HG02610 (cell line): Measurements from ENCODE around the gene DCAF7.

Experiments used
- ATAC-seq: cut with Tn5 transposase; IDR thresholded peaks from one replicate; pipeline ENCODE4 v1.9.1; 2021; ENCODE audit warnings: mild to moderate bottlenecking, moderate library complexity; ENCODE audit not compliant: unreplicated experiment

The DCAF7 gene

DNA sequence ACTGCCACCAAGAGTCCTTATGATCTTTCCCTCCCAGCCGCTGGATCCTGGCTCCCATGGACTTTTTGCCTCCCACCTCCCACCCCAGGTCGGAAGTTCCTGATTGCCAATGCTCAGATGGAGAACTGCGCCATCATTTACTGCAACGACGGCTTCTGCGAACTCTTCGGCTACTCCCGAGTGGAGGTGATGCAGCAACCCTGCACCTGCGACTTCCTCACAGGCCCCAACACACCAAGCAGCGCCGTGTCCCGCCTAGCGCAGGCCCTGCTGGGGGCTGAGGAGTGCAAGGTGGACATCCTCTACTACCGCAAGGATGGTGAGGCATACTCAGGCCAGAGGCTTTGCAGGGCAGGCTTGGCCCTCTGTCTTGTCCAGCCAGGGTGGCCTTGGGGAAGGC, 26.2 kb upstream of the DCAF7 start:
- no peak for ATAC-seq

DNA sequence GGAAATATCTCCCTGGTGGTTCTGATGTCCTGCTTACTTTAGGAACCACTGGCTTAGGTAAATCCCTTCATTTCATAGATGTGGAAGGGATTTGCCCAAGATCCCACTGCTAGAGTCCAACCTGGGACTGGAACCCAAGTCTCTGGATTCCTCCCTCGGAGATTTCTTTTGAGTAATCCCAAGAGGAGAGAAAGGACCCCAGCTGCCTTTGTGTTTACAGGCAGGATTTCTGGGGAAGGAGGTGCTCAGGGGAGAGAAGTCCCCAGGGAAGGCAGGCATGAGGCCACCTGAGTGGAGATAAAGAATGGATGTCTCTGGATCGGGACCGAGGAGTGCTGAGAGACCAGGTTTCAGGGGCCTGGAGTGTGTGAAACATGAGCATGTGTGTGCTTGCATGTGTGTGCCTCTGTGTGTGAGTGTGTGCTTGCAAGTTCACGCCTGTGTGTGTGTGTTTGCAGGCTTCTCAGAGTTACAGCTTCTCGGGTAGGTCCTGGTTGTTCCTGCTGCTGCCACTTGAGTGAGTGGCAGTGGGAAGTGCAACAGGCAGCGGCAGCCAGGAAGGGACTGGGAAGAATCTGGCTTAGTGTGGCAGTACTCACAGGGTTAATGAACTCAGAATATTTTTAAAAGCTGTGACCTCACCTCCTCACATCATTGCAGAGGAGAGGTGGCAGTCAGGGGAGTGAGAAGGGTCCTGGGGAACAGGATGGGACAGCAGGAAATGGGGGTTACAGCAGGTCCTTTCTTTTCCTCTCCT, 24.9 kb upstream of the DCAF7 start:
- ATAC-seq: no peak

DNA sequence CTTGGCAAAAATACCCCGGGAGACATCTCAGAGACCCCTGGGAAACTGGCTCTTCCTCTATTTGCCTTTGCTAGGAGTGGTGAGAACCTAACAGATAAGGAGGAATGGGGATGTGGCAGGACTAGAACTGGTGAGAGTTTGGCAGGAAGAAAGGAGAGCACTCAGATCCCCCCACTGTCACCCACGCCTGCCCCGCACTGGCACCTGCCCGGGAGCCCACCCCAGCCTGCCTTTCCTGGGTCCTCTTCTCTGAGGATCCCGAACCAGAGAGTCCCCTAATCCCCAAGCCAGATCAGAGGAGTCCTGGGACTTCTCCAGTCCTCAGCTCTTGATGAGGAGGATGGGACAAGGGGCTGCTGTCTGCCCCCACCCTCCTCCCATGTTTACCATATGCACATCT, 23.4 kb upstream of the DCAF7 start:
- no peak for ATAC-seq

DNA sequence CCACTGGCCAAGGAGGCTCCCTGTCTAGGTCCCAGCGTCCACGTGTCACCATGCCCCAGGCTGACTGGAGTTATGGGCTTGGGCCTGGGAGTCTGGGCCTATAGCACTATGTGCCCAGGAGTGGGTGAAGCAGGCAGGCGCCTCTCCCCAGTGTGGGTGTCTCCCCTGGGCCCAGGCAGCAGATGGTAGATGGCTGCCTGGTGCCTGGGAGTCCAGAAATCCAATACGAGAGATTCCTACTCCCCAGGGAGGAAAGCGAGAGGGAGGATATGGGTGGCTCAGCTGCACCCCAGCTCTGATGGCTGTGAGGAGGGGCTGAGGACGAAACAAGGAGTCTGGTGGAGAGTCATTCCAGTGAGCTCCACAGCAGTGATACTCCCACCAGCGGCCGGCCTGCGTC, 22.1 kb upstream of the DCAF7 start:
- no peak for ATAC-seq

DNA sequence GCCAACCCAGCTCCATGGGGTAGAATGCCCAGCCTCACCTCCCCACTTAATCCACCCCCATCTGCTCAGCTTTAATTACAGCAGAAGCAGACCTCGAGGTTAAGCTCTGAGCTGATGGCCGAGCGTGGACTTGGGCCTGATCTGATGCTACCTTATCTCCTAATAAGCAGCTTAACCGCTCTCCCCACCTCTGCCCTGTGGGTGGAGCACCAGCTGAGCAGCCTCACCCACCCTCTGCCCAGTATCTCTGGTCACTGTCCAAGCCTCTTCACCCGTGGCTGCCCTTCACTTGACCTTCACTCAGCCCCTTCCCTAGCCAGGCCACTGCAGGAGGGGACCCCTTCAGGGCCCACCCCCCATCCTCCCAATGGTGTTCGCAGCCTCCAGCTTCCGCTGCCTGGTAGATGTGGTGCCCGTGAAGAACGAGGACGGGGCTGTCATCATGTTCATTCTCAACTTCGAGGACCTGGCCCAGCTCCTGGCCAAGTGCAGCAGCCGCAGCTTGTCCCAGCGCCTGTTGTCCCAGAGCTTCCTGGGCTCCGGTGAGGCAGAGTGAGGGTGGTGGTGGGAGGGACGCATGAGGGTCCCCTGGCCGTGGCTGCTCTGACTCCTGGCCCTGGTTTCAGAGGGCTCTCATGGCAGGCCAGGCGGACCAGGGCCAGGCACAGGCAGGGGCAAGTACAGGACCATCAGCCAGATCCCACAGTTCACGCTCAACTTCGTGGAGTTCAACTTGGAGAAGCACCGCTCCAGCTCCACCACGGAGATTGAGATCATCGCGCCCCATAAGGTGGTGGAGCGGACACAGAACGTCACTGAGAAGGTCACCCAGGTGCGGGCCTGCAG, 20.3 kb upstream of the DCAF7 start:
- no peak for ATAC-seq

DNA sequence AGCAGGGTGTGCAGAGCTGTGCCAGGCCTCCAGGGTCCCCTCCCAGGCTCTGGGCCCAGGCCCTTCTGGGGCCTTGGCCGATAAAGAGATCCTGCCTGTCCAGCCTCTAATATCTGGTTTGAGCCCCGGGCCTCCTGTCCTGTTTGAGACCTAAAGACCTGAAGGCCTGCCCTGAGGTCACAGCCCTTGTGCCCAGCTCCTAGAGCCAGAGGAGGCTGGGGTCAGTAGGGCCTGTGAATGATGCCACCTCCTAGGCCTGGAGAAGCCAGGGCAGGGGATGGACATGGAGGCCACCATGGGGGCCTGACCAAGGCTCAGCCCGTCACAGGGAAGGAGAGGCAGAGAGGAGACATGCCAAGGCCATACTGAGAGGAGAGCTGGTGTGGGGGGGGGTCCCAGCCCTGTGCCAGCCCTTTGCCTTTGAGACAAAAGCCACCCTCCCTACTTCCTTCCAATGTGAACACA, 19.7 kb upstream of the DCAF7 start:
- no peak for ATAC-seq

DNA sequence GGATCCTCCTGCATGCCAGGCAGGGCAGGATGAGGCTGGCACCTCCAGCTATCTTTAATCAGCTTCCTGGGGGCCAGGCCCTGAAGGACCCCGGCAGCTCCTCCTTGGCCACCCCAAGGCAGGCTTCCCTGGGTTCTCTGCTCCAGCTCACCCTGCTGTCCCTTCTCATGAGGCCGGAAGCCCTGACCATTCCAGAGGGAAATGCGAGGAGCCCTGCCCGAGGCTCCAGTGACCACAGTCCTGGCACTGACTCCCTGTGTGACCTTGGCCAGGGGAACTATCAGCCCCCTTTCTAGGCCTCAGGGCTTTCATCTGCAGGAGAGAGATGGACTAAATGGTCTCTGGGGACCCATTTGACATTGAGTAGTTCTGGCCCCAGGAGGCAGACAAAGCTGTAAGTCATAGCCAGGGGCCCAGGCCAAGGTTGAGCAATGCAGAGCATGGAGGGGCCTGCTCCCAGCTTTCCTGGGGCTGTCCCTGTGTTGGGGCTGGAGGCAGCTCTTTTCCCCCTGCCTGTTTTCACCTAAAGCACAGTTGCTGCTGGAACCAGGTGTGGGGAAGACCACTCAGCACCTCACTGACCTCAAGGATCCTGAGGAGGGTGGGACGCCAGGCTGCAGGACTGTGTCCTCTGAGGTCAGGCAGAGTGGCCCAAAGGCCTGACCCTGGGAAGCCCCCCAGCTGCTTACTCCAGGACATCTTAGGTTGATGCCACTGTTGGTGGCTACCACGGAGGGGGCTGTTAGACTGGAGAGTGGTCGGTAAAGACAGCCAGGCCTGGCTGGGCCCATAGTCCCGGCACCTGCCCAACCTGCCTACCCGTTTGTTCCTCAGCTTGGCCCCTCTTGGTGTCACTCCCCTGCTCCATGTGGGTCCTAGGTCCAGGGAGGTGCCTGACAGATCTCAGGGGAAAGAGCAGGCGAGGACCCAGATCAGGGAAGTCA, 19.0 kb upstream of the DCAF7 start:
- ATAC-seq: no peak

DNA sequence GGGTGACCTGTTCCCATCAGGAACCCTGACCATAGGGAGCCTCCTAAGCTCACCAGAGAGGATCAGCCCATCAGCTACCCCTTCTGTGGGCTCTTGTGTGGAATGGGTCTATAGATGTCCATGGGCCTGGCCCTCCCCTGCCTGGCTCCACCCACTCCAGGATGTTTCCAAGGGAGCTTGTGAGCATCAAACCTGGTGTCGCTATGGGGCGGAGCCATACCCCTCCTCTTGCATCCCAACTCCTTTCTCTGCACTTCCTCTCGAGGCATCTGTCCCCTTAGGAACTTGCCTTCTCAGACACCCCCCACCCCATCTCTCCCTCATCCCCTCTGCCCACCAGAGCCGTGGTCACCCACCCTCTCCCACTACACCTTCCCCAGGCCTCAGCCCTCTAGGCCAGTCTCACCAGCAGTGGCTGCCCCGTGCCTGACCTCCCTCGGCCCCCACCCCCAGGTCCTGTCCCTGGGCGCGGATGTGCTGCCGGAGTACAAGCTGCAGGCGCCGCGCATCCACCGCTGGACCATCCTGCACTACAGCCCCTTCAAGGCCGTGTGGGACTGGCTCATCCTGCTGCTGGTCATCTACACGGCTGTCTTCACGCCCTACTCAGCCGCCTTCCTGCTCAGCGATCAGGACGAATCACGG, 16.7 kb upstream of the DCAF7 start:
- no peak for ATAC-seq

DNA sequence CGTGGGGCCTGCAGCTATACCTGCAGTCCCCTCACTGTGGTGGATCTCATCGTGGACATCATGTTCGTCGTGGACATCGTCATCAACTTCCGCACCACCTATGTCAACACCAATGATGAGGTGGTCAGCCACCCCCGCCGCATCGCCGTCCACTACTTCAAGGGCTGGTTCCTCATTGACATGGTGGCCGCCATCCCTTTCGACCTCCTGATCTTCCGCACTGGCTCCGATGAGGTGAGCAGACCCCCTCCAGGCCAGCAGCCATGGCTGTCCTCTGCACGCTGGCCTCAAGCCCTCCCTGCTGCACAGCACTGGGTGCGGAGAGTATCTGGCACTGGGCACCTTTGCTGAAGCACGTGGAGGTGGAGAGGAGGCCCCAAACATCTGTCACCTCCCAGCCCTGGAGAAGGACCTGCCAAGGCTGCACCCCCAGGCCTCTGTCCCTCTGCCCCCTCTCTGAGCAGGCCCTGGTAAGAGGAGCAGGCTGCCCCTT, 16.2 kb upstream of the DCAF7 start:
- no peak for ATAC-seq

DNA sequence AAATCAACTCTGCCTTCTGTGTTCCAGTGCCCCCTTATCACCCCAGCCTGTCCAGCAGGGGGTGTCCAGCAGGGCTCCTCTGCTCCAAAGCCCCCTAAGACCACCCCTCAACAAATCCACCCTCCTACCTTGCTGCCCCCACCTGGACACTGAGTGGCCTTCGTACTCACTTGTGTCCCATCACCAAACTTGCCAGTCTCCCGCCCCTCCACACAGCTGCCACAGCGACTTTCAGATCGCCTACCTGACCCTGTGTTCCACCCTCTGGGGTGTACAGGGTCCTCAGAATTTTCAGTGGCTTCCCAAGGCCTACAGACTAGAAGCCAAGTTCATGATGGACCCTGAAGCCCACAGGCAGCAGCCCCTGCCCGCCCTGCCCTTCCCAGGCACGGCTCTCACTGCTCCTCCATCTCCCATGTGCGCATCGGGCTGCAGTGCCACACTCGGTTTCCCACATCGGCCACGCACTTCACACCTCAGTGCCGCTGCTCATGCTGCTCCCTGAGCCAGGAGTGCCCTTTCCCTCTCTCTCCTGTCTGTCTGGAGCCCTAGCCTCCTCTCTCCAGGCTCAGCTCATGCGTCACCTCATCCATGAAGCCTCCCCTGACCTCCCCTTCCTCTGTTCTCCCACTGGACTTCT, 15.3 kb upstream of the DCAF7 start:
- no peak for ATAC-seq

DNA sequence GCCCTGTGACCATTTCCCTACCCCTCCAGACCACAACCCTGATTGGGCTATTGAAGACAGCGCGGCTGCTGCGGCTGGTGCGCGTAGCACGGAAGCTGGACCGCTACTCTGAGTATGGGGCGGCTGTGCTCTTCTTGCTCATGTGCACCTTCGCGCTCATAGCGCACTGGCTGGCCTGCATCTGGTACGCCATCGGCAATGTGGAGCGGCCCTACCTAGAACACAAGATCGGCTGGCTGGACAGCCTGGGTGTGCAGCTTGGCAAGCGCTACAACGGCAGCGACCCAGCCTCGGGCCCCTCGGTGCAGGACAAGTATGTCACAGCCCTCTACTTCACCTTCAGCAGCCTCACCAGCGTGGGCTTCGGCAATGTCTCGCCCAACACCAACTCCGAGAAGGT, 14.6 kb upstream of the DCAF7 start:
- no peak for ATAC-seq

DNA sequence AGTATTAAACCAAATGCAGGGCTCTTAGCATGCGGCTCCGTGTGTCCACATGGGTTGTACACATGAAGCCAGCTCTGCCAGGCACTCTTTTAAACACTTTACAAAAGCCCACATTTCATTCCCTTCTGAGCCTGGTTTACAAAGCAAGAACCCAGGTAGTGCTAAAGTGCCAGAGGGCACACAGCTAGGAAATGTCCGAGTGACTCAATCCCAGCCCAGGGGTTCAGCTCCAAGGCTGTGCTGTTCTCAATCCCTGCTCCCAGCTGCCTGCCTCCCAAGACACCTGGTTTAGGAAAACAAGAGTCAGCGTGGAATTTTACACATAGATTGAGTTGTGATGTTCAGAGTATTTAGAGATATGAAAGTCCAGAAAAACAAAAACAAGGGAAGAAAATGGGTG, 13.3 kb upstream of the DCAF7 start:
- no peak for ATAC-seq

DNA sequence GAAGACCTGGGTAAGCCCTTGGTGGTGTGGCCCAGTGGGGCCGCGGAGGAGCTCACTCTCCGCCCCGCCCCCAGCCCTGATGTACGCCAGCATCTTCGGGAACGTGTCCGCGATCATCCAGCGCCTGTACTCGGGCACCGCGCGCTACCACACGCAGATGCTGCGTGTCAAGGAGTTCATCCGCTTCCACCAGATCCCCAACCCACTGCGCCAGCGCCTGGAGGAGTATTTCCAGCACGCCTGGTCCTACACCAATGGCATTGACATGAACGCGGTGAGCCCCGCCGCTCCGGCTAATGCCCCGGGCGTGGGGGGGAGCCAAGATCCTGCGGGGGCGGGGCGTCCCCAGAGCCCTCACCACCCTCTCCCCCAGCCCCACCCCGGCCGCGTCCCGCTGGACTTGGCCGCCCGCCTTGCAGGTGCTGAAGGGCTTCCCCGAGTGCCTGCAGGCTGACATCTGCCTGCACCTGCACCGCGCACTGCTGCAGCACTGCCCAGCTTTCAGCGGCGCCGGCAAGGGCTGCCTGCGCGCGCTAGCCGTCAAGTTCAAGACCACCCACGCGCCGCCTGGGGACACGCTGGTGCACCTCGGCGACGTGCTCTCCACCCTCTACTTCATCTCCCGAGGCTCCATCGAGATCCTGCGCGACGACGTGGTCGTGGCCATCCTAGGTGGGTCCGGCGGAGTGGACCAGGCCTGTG, 12.1 kb upstream of the DCAF7 start:
- ATAC-seq: no peak

DNA sequence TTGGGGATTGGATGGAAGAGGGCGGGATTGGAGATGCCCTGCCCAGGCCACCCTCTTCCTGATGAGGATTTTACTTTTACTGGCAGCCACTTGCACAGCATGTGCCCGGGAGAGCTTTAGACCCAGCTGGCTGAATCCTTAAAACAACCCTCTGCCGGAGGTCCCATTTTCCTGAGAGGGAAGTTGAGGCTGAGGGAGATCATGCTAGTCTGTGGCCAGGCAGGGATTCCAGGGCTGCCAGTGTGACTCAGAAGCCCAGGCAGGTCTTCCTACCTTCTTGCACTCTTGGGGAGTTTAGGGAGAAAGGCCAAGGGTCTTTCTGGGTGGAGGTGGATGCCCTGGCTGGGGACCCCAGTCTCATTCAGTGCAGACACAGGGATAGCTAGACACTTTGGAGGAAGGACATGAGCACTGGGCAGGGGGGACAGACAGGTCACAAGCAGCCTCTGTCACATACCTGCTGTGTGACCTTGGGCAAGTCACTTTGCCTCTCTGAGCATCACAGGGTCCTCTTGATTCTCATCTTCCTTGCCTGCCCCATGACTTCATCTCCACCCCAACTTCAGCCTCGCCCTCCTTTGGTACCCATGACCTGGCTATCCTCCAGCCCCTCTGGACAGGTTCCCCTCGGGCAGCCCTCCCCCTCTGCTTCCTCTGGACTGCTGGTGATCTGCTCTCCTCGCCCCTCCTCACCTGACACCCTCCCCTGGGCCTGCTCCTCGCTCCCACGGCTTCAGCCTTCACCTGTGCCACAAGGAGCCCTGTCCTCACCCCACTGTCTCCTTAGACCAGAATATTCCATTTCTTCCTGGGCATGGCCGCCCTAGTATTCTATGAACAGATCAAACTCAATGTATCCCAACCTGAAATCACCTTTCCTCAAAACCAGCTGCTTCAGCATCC, 11.3 kb upstream of the DCAF7 start:
- ATAC-seq: no peak

DNA sequence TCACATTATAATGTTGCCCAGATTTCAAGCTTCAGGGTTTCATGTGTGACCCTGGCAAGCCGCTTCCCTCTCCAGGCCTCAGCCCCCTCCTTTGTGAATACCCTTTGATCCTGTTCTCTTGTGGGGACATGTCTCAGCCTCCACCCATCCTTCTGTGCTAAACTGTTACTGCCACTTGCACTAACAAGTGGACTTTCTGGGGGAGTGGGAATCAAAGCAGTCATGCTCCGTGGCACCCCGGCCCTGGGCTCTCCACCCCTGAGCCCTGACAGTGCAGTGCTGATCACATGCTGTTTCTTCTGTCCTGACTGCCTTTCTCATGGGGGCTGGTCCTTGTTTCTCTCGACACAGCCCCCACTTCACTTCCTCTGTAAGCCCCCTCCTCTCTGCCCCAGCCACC, 9.7 kb upstream of the DCAF7 start:
- no peak for ATAC-seq

DNA sequence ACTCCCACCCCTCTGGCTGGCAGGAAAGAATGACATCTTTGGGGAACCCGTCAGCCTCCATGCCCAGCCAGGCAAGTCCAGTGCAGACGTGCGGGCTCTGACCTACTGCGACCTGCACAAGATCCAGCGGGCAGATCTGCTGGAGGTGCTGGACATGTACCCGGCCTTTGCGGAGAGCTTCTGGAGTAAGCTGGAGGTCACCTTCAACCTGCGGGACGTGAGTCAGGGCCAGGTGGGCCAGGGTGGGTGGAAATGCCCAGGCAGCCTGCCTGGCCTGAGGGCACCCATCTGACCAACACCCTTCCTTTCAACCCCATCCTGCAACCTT, 8.1 kb upstream of the DCAF7 start:
- ATAC-seq: no peak

DNA sequence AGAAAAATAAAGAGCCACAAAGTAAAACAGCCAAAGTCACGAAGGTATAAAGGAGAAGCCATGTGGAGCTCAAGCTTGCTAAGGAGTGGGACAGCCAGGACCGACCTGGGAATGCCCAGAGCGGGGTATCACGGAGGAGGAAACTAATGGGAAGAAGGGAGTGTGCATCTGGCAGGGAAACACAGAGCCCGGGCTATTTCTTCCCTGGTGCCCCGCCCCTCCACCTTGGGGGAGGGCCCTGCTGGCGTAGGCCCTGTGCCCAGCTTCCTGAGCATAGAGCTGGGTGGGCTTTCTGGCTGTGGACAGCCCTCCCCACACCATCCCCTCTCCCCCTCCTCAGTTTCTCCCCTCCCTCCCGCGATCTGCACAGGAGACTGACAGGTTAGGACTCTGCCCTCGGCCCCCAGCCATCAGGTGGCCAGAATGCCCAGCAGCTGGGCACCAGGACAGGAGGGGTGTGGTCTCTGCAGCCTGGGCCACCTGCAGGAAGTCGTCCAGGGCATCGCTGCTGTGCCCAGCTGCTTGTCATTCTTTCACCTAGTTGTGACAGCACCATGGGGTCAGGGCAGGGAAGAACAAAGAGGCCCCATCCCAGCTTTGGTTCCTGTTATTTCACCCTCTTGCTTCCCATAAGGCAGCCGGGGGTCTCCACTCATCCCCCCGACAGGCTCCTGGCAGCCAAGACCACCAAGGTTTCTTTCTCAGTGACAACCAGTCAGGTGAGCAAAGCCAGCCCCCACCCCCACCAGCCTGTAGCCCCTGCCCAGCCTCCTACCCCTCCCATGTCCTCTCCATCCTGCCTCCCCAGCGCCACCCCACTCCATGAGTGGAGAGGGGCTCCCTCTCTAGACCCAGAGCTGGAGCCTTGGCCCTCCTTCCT, 7.1 kb upstream of the DCAF7 start:
- ATAC-seq: no peak
